ENCODE data around the gene C2CD4B.

Gene C2CD4B

GRCh38 chr15:62120776-62121175 lies 44.3 kb downstream of the C2CD4B start:
- Histone ChIP-seq H3K23ac (ENCODE audit: low read length in 2 of 2) (no peak overlapping the region), H3K4ac (ENCODE audit: low read depth in 1 of 2, low read length in 2 of 2) (peak overlapping the region in 1 of 2 experiments; percentile 50), H2AK5ac (ENCODE audit: low read length, severe bottlenecking) (no peak overlapping the region), H3K4me2 (ENCODE audit: low read length, poor library complexity, severe bottlenecking) (no peak overlapping the region), H2BK15ac (ENCODE audit: low read depth, poor library complexity, severe bottlenecking) (no peak overlapping the region), H4K8ac (ENCODE audit: low read length) (no peak overlapping the region), H3K9ac (ENCODE audit: low read length) (no peak overlapping the region), H3K9me3 (ENCODE audit: control insufficient read depth, low read length) (no peaks in the 10 kb centered on the region), H3K36me3 (ENCODE audit: control insufficient read depth in 1 of 2, insufficient read depth in 2 of 2, low read depth in 1 of 2, low read length in 2 of 2) (no peaks in the 10 kb centered on the region), H4K91ac (ENCODE audit: low read length) (no peak overlapping the region), H3K27ac (ENCODE audit: low read length, poor library complexity, severe bottlenecking) (no peak overlapping the region), H2AFZ (ENCODE audit: low read depth, low read length) (no peak overlapping the region), H3K4me3 (ENCODE audit: insufficient read depth in 1 of 2, low read depth in 1 of 2, low read length in 2 of 2) (no peak overlapping the region), H3K14ac (ENCODE audit: low read length in 2 of 2) (no peak overlapping the region), H3K4me1 (ENCODE audit: control insufficient read depth, insufficient read depth, low read depth, low read length) (peaks cover 1% of the 10 kb centered on the region), H3K18ac (ENCODE audit: low read depth in 1 of 2, low read length in 2 of 2) (no peak overlapping the region), H2BK12ac (ENCODE audit: low read length in 2 of 2) (peak overlapping the region in 1 of 2 experiments; percentile 64), H2BK5ac (ENCODE audit: low read depth, low read length, poor library complexity, severe bottlenecking) (no peak overlapping the region), H2BK120ac (ENCODE audit: low read depth, low read length) (peak overlapping the region; percentile 35), H3K27me3 (ENCODE audit: control insufficient read depth in 1 of 2, insufficient read depth in 1 of 2, low read length in 2 of 2) (no peaks in the 10 kb centered on the region), H3K79me1 (replicated peaks; ENCODE audit: low read length, poor library complexity, severe bottlenecking) (no peaks in the 10 kb centered on the region)
- DNase-seq = no peak
- 87% methylated on average over 3 of the region's 5 CpGs for WGBS

- H2BK12ac ChIP-seq (ENCODE audit: low read length in 2 of 2) = peak overlapping the region; percentile 87 to 95
- no peak overlapping the region for H2BK120ac ChIP-seq (ENCODE audit: low read depth, low read length)
- H2AFZ ChIP-seq (ENCODE audit: low read depth, low read length) = no peak overlapping the region
- no peaks in the 10 kb centered on the region for H3K27me3 ChIP-seq (ENCODE audit: control insufficient read depth in 1 of 2, insufficient read depth in 1 of 2, low read length in 2 of 2)
- H3K4ac ChIP-seq (ENCODE audit: low read depth in 1 of 2, low read length in 2 of 2) = no peak overlapping the region
- H2BK5ac ChIP-seq (ENCODE audit: low read depth, low read length, poor library complexity, severe bottlenecking) = no peak overlapping the region
- H3K9me3 ChIP-seq (ENCODE audit: control insufficient read depth, low read length) = no peaks in the 10 kb centered on the region
- peak overlapping the region in 1 of 2 experiments; percentile 18 for H3K14ac ChIP-seq (ENCODE audit: low read length in 2 of 2)
- H3K27ac ChIP-seq (ENCODE audit: low read length, poor library complexity, severe bottlenecking) = no peak overlapping the region
- H4K8ac ChIP-seq (ENCODE audit: low read length) = no peak overlapping the region
- peak overlapping the region; percentile 30 for H4K91ac ChIP-seq (ENCODE audit: low read length)
- H3K79me1 ChIP-seq (replicated peaks; ENCODE audit: low read length, poor library complexity, severe bottlenecking) = no peaks in the 10 kb centered on the region
- H3K18ac ChIP-seq (ENCODE audit: low read depth in 1 of 2, low read length in 2 of 2) = peak overlapping the region; percentile 46 to 56
- H3K4me2 ChIP-seq (ENCODE audit: low read length, poor library complexity, severe bottlenecking) = no peak overlapping the region
- peak overlapping the region; percentile 26 for H2BK15ac ChIP-seq (ENCODE audit: low read depth, poor library complexity, severe bottlenecking)
- 98% methylated on average over 3 of the region's 3 CpGs for WGBS
- DNase-seq = no peak
- H3K4me1 ChIP-seq (ENCODE audit: control insufficient read depth, insufficient read depth, low read depth, low read length) = peaks cover 1% of the 10 kb centered on the region
- no peak overlapping the region for H2AK5ac ChIP-seq (ENCODE audit: low read length, severe bottlenecking)
- no peaks in the 10 kb centered on the region for H3K36me3 ChIP-seq (ENCODE audit: control insufficient read depth in 1 of 2, insufficient read depth in 2 of 2, low read depth in 1 of 2, low read length in 2 of 2)
- H3K9ac ChIP-seq (ENCODE audit: low read length) = peak overlapping the region; percentile 67
- H3K23ac ChIP-seq (ENCODE audit: low read length in 2 of 2) = peak overlapping the region in 1 of 2 experiments; percentile 23
- no peak overlapping the region for H3K4me3 ChIP-seq (ENCODE audit: insufficient read depth in 1 of 2, low read depth in 1 of 2, low read length in 2 of 2)
Observed at GRCh38 chr15:62119874-62120273, 45.2 kb downstream of the C2CD4B start.

DNA sequence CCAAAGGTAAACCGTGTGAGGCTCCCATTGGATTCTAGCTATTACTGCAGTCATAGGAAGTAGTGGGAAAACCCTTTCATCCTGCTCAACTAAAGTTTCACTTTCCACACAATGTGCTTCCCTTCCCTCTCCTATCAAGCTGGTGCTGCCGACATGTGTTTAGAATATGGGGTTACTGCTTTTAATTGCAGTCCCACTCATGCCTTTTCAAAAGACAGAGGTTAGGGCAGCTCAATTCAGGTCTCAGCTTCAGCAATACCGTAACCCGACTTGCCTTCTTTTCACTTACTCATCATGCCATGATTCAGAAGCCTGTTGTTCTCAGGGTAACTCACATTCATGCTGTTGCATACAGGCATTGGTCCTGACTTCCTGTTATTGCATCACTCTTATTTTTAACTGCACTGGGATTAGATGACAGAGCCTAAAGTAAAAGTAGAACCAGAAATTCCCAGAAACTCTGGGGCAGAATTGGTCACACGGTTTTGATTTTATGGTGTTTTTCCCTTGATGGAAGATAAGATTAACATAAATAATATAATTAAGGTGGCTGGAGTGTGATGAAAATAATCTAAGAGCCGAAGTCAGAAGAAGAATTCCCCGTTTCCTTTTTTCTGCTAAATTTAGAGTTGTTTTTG lies 45.7 kb downstream of the C2CD4B start:
- Histone ChIP-seq H3K4ac (ENCODE audit: low read depth in 1 of 2, low read length in 2 of 2) (no peak overlapping the region), H3K27ac (ENCODE audit: low read length, poor library complexity, severe bottlenecking) (peak overlapping the region; percentile 77), H3K27me3 (ENCODE audit: control insufficient read depth in 1 of 2, insufficient read depth in 1 of 2, low read length in 2 of 2) (no peaks in the 10 kb centered on the region), H2AFZ (ENCODE audit: low read depth, low read length) (peak overlapping the region; percentile 83), H3K36me3 (ENCODE audit: control insufficient read depth in 1 of 2, insufficient read depth in 2 of 2, low read depth in 1 of 2, low read length in 2 of 2) (no peaks in the 10 kb centered on the region), H3K23ac (ENCODE audit: low read length in 2 of 2) (no peak overlapping the region), H2BK120ac (ENCODE audit: low read depth, low read length) (no peak overlapping the region), H2BK5ac (ENCODE audit: low read depth, low read length, poor library complexity, severe bottlenecking) (peak overlapping the region; percentile 24), H3K18ac (ENCODE audit: low read depth in 1 of 2, low read length in 2 of 2) (peak overlapping the region; percentile 37 to 93), H3K4me2 (ENCODE audit: low read length, poor library complexity, severe bottlenecking) (peak overlapping the region; percentile 44), H4K91ac (ENCODE audit: low read length) (no peak overlapping the region), H3K4me3 (ENCODE audit: insufficient read depth in 1 of 2, low read depth in 1 of 2, low read length in 2 of 2) (peak overlapping the region in 1 of 2 experiments; percentile 64), H3K4me1 (ENCODE audit: control insufficient read depth, insufficient read depth, low read depth, low read length) (peaks cover 1% of the 10 kb centered on the region), H2AK5ac (ENCODE audit: low read length, severe bottlenecking) (no peak overlapping the region), H3K14ac (ENCODE audit: low read length in 2 of 2) (no peak overlapping the region), H3K9me3 (ENCODE audit: control insufficient read depth, low read length) (no peaks in the 10 kb centered on the region), H3K9ac (ENCODE audit: low read length) (peak overlapping the region; percentile 83), H2BK12ac (ENCODE audit: low read length in 2 of 2) (peak overlapping the region; percentile 52 to 57), H3K79me1 (replicated peaks; ENCODE audit: low read length, poor library complexity, severe bottlenecking) (no peaks in the 10 kb centered on the region), H2BK15ac (ENCODE audit: low read depth, poor library complexity, severe bottlenecking) (no peak overlapping the region), H4K8ac (ENCODE audit: low read length) (peak overlapping the region; percentile 92)
- DNase-seq = peak; percentile 97
- WGBS = 9% methylated on average over 3 of the region's 7 CpGs

DNA sequence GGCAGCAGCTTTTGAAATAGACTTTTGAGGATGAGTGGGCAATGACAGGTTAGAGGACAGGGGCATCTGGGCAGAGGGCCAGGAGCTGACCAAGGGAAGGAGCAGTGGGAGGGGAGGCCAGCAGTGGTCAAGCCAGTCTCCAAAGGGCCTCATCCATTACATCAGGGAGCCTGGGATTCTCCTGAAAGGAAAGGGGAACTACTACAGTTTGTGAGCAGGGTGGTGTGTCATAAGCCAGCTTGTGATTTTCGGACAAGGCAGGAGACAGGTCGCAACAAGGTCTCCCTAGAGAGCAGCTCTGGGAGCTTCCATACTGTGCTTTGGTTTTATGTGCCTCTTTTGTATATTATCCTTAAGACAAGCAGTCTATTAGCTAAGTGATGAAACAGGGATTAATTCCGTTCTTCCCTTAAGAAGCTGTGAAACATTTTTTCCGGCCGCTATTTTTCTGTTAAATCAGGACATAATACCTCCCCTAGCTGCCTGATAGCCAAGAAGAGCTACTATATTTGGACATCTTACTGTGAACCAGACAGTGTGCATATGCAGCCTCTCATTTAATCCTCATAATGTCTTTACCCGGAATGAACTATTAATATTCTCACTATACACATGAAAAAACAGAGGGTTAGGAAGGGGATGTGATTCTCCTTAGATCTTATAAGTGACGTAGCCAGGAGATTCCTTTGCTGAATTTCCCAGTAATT lies 46.4 kb downstream of the C2CD4B start:
- peak overlapping the region; percentile 73 for H2BK15ac ChIP-seq (ENCODE audit: low read depth, poor library complexity, severe bottlenecking)
- peaks cover 2% of the 10 kb centered on the region for H3K4me1 ChIP-seq (ENCODE audit: control insufficient read depth, insufficient read depth, low read depth, low read length)
- H3K36me3 ChIP-seq (ENCODE audit: control insufficient read depth in 1 of 2, insufficient read depth in 2 of 2, low read depth in 1 of 2, low read length in 2 of 2) = no peaks in the 10 kb centered on the region
- peak; percentile 47 for DNase-seq
- no peak overlapping the region for H2BK120ac ChIP-seq (ENCODE audit: low read depth, low read length)
- H3K9me3 ChIP-seq (ENCODE audit: control insufficient read depth, low read length) = no peaks in the 10 kb centered on the region
- no peaks in the 10 kb centered on the region for H3K79me1 ChIP-seq (replicated peaks; ENCODE audit: low read length, poor library complexity, severe bottlenecking)
- H3K4me2 ChIP-seq (ENCODE audit: low read length, poor library complexity, severe bottlenecking) = no peak overlapping the region
- peak overlapping the region in 1 of 2 experiments; percentile 8 for H2BK12ac ChIP-seq (ENCODE audit: low read length in 2 of 2)
- H3K4ac ChIP-seq (ENCODE audit: low read depth in 1 of 2, low read length in 2 of 2) = peak overlapping the region in 1 of 2 experiments; percentile 15
- H3K9ac ChIP-seq (ENCODE audit: low read length) = peak overlapping the region; percentile 83
- H3K18ac ChIP-seq (ENCODE audit: low read depth in 1 of 2, low read length in 2 of 2) = peak overlapping the region; percentile 4 to 37
- H3K14ac ChIP-seq (ENCODE audit: low read length in 2 of 2) = no peak overlapping the region
- peak overlapping the region in 1 of 2 experiments; percentile 64 for H3K4me3 ChIP-seq (ENCODE audit: insufficient read depth in 1 of 2, low read depth in 1 of 2, low read length in 2 of 2)
- WGBS = 95% methylated on average over 5 of the region's 7 CpGs
- peak overlapping the region; percentile 83 for H2AFZ ChIP-seq (ENCODE audit: low read depth, low read length)
- H4K8ac ChIP-seq (ENCODE audit: low read length) = no peak overlapping the region
- H2BK5ac ChIP-seq (ENCODE audit: low read depth, low read length, poor library complexity, severe bottlenecking) = no peak overlapping the region
- peak overlapping the region; percentile 77 for H3K27ac ChIP-seq (ENCODE audit: low read length, poor library complexity, severe bottlenecking)
- no peak overlapping the region for H3K23ac ChIP-seq (ENCODE audit: low read length in 2 of 2)
- no peaks in the 10 kb centered on the region for H3K27me3 ChIP-seq (ENCODE audit: control insufficient read depth in 1 of 2, insufficient read depth in 1 of 2, low read length in 2 of 2)
- no peak overlapping the region for H2AK5ac ChIP-seq (ENCODE audit: low read length, severe bottlenecking)
- H4K91ac ChIP-seq (ENCODE audit: low read length) = no peak overlapping the region

Data from mesenchymal stem cell (in vitro differentiated cells and primary cell).